HCT116 (cell line): ENCODE data around the gene ESR2.

Experiments
- CEBPB ChIP-seq: IDR thresholded peaks from 2 replicates; pipeline ENCODE4 v1.6.1; 2012; ENCODE audit warnings: low read depth
- EZH2 ChIP-seq: fragments of 200-600 bp; sonication (generic); IDR thresholded peaks from 2 replicates; pipeline ENCODE4 v1.6.1; 2017; ENCODE audit warnings: antibody characterized with exemption, mixed run types
- EZH2phosphoT487 ChIP-seq: fragments of 200-600 bp; IDR thresholded peaks from 2 replicates; pipeline ENCODE4 v1.6.1; 2018; ENCODE audit warnings: antibody characterized with exemption, borderline replicate concordance
- JUND ChIP-seq: IDR thresholded peaks from 2 replicates; pipeline ENCODE4 v1.6.1; 2012
- POLR2A ChIP-seq: IDR thresholded peaks from 2 replicates; pipeline ENCODE4 v1.7.0; 2011; ENCODE audit warnings: borderline replicate concordance; ENCODE audit not compliant: insufficient read depth, insufficient read length; ENCODE audit errors: extremely low read depth
- POLR2AphosphoS5 ChIP-seq: IDR thresholded peaks from 2 replicates; pipeline ENCODE4 v1.6.1; 2011; ENCODE audit warnings: mild to moderate bottlenecking, low read depth, low read length, moderate library complexity
- RAD21 ChIP-seq: IDR thresholded peaks from 2 replicates; pipeline ENCODE4 v1.6.1; 2012; ENCODE audit warnings: low read depth, mild to moderate bottlenecking
- SIN3A ChIP-seq: IDR thresholded peaks from 2 replicates; pipeline ENCODE4 v1.6.1; 2012; ENCODE audit warnings: low read depth
- YY1 ChIP-seq: IDR thresholded peaks from 2 replicates; pipeline ENCODE4 v1.6.1; 2011; ENCODE audit warnings: low read length, low read depth, moderate library complexity, mild to moderate bottlenecking; ENCODE audit not compliant: insufficient replicate concordance; ENCODE audit errors: extremely low read depth
- ZFX ChIP-seq: fragments of 450-650 bp; IDR thresholded peaks from 2 replicates; pipeline ENCODE4 v1.6.1; 2017
- ZNF274 ChIP-seq: fragments of 200-500 bp; sonication (Bioruptor generic); IDR thresholded peaks from 2 replicates; pipeline ENCODE4 v1.6.1; 2014; ENCODE audit warnings: mild to moderate bottlenecking, low read depth, low read length, inconsistent platforms
- TF ChIP-seq, protein P1 (sequence below), 3 experiments: fragments of 200-600 bp in 1 of 3; sonication (generic) in 1 of 3; IDR thresholded peaks in 2 of 3; conservative IDR thresholded peaks in 1 of 3; 2 replicates each; pipeline ENCODE4 v1.5.1; 2012 to 2017; ENCODE audit warnings: low read depth in 2 of 3, low read length in 2 of 3, antibody characterized with exemption in 1 of 3, borderline replicate concordance in 1 of 3, control low read depth in 1 of 3, mild to moderate bottlenecking in 1 of 3, mixed read lengths in 1 of 3, mixed run types in 1 of 3, moderate library complexity in 1 of 3; ENCODE audit not compliant: insufficient read depth in 1 of 3
- TF ChIP-seq, protein P2 (sequence below): IDR thresholded peaks from 2 replicates; pipeline ENCODE4 v1.6.1; 2012
- TF ChIP-seq, protein P3 (sequence below): IDR thresholded peaks from 2 replicates; pipeline ENCODE4 v1.6.1; 2012; ENCODE audit warnings: low read depth

DNA sequence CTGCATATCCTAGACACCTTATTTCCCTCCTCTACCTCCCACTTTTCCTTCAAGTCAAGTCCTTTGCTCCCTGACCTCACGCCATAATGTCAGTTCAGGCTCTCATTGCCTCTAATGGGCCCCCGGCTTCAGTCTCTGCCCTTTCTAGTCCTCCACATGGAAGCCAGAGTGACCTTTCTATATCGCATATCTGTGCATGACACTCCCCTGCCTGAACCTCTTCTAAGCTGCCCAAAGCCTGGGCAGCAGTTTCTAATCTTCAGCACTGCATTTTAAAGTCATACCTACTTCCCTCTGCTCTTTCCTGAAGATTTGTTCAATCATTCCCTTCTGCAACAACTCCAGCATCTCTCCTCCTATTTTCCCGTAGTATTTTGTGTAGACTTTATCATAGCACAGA is 45.5 kb downstream of the ESR2 start:
- no peak for TF ChIP-seq ZNF274
- TF ChIP-seq, protein P1, sequence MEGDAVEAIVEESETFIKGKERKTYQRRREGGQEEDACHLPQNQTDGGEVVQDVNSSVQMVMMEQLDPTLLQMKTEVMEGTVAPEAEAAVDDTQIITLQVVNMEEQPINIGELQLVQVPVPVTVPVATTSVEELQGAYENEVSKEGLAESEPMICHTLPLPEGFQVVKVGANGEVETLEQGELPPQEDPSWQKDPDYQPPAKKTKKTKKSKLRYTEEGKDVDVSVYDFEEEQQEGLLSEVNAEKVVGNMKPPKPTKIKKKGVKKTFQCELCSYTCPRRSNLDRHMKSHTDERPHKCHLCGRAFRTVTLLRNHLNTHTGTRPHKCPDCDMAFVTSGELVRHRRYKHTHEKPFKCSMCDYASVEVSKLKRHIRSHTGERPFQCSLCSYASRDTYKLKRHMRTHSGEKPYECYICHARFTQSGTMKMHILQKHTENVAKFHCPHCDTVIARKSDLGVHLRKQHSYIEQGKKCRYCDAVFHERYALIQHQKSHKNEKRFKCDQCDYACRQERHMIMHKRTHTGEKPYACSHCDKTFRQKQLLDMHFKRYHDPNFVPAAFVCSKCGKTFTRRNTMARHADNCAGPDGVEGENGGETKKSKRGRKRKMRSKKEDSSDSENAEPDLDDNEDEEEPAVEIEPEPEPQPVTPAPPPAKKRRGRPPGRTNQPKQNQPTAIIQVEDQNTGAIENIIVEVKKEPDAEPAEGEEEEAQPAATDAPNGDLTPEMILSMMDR (IDR thresholded peaks at IDR 0.05 in 2 of 3, conservative IDR thresholded peaks at IDR 0.05 in 1 of 3; ENCODE audit: borderline replicate concordance in 1 of 3, insufficient read depth in 1 of 3, low read depth in 2 of 3, low read length in 2 of 3) = no peak
- TF ChIP-seq, protein P2, sequence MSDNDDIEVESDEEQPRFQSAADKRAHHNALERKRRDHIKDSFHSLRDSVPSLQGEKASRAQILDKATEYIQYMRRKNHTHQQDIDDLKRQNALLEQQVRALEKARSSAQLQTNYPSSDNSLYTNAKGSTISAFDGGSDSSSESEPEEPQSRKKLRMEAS = no peak
- TF ChIP-seq, protein P3, sequence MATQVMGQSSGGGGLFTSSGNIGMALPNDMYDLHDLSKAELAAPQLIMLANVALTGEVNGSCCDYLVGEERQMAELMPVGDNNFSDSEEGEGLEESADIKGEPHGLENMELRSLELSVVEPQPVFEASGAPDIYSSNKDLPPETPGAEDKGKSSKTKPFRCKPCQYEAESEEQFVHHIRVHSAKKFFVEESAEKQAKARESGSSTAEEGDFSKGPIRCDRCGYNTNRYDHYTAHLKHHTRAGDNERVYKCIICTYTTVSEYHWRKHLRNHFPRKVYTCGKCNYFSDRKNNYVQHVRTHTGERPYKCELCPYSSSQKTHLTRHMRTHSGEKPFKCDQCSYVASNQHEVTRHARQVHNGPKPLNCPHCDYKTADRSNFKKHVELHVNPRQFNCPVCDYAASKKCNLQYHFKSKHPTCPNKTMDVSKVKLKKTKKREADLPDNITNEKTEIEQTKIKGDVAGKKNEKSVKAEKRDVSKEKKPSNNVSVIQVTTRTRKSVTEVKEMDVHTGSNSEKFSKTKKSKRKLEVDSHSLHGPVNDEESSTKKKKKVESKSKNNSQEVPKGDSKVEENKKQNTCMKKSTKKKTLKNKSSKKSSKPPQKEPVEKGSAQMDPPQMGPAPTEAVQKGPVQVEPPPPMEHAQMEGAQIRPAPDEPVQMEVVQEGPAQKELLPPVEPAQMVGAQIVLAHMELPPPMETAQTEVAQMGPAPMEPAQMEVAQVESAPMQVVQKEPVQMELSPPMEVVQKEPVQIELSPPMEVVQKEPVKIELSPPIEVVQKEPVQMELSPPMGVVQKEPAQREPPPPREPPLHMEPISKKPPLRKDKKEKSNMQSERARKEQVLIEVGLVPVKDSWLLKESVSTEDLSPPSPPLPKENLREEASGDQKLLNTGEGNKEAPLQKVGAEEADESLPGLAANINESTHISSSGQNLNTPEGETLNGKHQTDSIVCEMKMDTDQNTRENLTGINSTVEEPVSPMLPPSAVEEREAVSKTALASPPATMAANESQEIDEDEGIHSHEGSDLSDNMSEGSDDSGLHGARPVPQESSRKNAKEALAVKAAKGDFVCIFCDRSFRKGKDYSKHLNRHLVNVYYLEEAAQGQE = no peak
- TF ChIP-seq JUND = no peak
- TF ChIP-seq CEBPB = no peak
- no peak for TF ChIP-seq ZFX
- no peak for TF ChIP-seq SIN3A
- TF ChIP-seq EZH2 = no peak
- no peak for TF ChIP-seq POLR2AphosphoS5
- no peak for TF ChIP-seq EZH2phosphoT487
- no peak for TF ChIP-seq RAD21
- TF ChIP-seq YY1 = no peak
- no peak for TF ChIP-seq POLR2A
